Middle frontal gyrus (tissue), 1 donor: ENCODE results near the gene ATAD3B.
"Not testable (repeated sequence)": the region's sequence is repeated elsewhere in the genome, so short reads cannot be mapped to it uniquely, and the experiment has no call there.

Experiments
- DNase-seq: peaks from one replicate; pipeline ENCODE4 v3.0.0-alpha.2; 2015; ENCODE audit warnings: low spot score; ENCODE audit errors: extremely low spot score

Gene ATAD3B

DNA sequence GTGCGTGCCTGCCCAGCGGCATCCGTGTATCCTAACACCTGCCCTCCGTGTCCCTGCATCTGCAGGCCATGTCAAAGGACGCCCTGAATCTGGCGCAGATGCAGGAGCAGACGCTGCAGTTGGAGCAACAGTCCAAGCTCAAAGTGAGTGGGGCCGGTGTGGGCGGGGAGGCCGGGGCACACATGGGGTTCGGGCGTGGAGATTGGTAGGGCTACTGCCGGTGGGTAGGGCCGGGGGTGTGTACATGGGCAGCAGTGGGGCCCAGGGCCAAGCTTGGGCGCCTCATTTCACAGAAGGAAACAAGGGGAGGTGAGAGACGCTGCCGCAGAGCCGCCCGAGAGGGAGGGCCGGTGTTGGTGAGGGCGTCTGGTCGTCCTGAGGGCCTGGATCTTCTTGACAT lies 20.9 kb upstream of the ATAD3B start:
- DNase-seq, result not testable (repeated sequence)

GRCh38 chr1:1451696-1452364 lies 19.7 kb upstream of the ATAD3B start:
- no peak for DNase-seq

- DNase-seq, result not testable (repeated sequence)
Measured at GRCh38 chr1:1452365-1452739, 19.2 kb upstream of the ATAD3B start.

DNA sequence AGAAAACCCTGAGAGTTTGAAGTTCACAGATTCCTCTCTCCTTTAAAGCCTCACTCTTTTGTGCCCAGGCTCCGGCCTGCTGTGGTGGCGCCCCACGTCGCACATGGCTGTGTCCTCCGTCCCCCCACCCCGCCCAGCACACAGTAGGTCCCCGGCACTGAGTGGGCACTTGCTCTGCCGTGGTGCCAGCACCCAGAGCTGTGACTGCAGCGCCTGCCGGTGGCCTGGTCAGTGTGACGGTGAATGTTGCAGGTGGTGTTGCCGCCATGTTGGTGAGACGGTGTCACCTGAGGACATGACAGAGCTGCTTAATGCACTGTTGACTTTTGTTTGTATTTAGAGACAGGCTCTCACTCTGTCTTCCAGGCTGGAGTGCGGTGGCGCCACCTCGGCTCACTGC lies 18.7 kb upstream of the ATAD3B start:
- DNase-seq, result no peak

DNA sequence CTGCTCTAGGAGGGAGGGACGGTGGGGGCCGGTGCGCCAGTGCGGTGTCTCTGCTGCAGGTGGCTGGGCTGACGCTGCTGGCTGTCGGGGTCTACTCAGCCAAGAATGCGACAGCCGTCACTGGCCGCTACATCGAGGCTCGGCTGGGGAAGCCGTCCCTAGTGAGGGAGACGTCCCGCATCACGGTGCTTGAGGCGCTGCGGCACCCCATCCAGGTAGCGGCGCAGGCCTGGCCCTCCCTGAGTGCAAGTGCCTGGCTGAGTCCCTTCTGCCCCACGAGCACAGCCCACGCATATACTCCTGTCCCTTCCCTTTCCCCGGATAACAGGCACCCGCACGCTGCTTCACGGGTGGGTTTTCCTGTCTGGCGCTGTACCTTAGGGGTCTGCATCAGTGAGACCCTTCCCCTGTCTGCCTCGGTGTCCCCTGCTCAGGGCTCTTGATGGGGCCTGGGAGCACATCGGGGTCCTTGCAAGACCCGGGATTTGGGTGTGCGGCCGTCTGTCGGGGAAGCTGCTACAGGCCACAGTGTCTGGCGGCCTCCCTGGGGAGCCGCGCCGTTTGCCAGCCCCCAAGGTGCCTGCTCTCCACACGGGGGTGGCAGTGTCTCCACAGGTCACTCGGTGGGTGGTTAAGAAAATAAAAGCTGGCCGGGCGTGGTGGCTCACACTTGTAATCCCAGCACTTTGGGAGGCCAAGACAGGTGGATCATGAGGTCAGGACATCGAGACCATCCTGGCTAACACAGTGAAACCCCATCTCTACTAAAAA lies 17.1 kb upstream of the ATAD3B start:
- DNase-seq, result not testable (repeated sequence)

DNA sequence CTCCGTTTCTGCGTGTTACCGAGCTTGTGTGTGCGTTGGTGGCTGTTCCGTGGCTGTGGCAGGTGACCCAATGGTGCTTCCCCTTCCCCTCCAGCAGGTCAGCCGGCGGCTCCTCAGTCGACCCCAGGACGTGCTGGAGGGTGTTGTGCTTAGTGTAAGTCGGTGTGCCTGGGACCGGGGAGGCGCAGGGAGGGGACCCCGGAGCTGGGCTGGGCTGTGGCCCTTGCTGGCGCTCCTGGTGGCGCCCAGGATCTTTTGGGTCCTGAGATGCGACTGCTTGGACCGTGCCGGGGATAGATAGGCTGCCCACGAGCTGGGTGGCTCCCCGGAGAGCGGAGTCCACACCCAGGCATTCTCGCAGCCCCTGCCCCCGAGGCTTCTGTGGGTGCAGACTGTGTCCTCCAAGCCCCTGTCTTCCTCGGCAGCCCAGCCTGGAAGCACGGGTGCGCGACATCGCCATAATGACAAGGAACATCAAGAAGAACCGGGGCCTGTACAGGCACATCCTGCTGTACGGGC lies 16.1 kb upstream of the ATAD3B start:
- DNase-seq, result no peak

GRCh38 chr1:1455934-1456333 lies 15.6 kb upstream of the ATAD3B start:
- not testable (repeated sequence) for DNase-seq

DNA sequence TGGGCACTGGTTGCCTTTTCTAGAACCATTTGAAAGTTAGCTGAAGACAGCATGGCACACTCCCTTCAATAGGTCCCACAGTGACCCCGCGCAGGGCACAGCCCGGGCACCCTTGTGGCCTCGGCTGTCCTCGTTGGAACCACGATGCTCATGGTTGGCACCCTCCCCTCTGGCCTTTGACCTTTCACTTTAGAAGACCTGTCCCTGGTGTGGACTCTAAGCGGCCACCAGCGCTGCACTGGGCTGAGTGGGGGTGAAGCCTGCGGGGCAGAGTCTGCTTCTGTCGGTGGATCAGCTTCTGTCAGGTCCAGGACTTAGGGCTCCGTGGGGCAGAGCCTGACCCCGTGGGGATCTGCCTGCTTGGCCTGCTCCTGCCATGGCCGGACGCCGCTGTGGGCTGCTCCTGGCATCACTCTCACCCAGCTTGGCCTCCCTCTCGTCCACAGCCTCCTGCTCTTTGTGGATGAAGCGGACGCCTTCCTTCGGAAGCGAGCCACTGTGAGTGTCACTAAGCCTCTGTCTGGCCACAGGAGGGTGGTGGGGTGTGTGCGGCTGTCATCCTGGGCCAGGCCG lies 14.8 kb upstream of the ATAD3B start:
- not testable (repeated sequence) for DNase-seq

DNA sequence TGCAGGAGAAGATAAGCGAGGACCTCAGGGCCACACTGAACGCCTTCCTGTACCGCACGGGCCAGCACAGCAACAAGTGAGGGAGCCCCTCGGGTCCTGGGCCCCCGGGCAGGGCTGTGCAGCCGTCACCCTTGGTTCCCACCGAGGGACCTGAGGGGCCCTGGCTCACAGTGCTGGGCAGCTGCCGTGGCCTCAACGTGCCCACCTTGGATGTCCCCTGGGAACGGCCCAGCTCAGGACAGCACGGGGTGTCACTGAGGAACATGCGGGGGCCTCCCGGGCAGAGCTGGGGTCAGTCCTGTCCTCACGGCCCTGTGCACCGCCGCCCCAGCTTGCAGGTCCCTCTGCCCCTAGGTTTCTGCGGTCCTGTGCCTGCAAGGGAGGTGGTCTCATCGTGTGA lies 12.4 kb upstream of the ATAD3B start:
- not testable (repeated sequence) for DNase-seq

GRCh38 chr1:1459711-1460110 lies 11.9 kb upstream of the ATAD3B start:
- not testable (repeated sequence) for DNase-seq

DNA sequence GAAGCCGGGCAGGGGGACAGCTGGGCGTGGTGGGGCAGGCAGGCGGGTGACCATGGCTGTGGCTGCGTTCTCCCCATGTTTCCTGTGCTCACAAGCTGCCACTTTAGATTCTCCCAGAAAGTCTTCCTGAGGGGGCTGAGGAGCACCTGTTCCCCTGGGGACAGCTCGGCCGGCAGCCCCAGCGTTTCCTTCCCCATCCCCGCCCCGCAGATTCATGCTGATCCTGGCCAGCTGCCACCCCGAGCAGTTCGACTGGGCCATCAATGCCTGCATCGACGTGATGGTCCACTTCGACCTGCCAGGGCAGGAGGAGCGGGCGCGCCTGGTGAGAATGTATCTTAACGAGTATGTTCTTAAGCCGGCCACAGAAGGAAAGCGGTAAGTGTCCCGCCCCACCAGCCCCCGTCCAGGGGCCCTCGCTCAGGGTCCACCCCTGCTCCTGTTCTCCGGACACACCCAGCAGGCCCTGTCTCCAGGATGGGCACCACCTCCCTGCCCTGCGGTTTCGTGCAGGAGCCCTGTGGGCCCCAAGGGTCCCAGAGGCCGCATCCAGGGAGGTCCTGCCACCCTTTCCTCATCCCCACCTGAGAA lies 10.9 kb upstream of the ATAD3B start:
- DNase-seq, result no peak

- DNase-seq, result no peak
Measured at GRCh38 chr1:1461721-1462317, 9.7 kb upstream of the ATAD3B start.

DNA sequence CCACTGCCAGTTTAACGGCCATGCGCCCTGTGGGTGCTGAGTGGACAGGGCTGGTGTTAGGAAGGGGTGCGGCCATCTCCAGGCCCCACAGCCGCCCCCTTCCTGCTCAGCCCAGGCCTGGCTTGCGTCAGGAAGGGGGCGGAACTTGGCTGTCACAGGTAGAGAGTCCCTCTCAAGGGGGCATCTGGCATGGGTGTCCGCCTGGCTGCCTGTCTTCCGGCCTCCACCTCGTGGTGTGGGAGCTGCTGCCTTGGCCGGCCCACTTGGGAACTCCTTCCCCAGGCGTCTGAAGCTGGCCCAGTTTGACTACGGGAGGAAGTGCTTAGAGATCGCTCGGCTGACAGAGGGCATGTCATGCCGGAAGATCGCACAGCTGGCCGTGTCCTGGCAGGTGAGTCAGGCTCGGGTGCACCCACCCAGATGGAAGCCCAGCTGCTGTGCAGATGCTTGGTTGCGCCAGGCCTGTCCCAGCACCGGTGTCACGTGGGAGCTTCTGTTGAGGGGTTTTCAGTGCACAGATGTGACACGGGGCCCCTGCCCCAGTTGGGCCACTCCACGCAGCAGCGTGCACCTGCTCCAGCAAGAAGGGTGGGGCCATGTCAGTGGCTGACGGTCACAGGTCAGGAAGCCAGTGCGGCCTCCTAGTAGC lies 9.1 kb upstream of the ATAD3B start:
- no peak for DNase-seq

- DNase-seq, result no peak
Measured at GRCh38 chr1:1463312-1463711, 8.3 kb upstream of the ATAD3B start.

GRCh38 chr1:1468196-1468985 lies 3.2 kb upstream of the ATAD3B start:
- DNase-seq, result not testable (repeated sequence)

DNA sequence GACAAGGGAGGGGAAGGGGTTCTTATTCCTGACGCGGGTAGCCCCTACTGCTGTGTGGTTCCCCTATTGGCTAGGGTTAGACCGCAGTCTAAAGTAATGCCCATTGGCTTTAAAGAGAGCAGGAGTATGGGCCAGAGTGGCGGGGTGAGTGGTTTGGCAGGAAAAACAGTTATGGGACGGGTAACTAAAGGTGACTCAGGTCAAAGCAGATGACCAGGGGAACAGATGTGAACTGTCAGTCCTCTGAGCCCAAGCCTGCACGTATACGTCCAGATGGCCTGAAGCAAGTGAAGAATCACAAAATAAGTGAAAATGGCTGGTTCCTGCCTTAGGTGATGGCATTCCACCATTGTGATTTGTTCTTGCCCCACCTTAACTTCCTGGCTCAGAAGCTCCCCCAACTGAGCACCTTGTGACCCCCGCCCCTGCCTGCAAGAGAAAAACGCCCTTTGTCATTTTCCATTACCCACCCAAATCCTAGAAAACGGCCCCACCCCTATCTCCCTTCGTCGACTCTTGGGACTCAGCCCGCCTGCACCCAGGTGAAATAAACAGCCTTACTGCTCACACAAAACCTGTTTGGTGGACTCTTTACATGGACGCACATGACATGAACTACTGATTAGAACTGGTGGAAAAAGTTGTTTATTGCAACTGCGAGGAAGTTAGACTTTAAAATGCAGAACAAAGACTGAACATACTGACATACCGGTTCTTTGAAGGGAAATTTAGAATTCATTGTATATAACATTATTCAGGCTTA lies 758 bp upstream of the ATAD3B start:
- DNase-seq, result no peak

DNA sequence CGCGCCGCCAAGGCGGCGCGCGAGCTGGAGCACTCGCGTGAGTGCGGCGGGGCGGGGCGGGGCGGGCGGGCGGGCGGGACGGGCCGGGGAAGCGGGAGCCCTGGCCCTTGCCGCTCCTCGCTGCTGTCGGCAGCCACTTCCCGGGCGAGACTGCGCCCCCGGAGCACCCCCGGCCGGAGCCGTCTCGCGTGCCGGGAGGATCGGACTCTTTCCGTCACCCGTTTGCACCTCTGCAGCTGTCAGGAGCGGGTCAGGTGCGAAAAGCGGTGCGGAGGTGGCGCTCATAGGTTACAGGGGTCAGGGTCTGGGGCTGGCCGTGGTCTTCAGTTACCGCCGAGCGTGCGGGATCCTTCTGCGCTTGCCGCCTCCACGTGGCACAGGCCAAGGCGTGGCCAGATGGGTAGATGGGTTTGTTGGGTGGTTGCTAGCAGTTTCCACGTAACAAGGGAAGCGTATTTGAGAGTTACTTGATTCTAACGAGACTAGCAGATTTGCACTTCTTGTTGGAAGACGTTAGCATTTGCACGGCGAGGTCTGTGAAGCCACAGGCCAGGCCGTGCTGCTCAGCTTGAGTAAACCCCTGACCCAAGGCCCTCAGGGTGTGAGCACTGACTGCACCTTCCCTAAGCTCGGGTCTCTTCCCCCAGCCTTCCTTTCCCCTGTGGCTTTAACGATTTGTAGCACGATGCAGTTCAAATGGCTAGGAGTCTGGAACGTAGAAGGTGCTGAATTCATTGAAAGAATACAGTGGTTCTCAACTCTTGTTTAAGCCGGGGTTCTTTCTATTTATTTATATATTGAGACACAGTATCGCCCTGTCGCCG lies 700 bp downstream of the ATAD3B start:
- DNase-seq, result not testable (repeated sequence)

DNA sequence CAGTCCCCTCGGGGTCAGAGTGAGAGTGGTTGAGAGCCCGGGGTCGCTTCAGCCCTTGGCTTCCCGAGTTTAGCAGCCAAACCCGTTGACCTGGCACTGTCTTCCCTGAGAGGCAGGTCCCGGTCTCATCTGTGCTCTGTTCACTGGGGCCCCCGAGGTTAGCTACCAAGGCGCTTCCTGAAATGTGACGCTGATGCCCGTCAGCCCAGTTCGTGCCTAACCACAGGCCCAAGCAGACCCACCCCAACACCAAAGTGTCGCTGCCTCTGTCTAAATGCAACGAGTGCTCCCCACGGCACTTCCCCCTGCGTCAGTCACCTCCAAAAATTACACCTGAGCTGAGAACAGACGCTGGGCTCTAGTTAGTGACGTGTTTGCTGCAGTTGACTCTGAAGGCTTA lies 4.4 kb downstream of the ATAD3B start:
- not testable (repeated sequence) for DNase-seq

DNA sequence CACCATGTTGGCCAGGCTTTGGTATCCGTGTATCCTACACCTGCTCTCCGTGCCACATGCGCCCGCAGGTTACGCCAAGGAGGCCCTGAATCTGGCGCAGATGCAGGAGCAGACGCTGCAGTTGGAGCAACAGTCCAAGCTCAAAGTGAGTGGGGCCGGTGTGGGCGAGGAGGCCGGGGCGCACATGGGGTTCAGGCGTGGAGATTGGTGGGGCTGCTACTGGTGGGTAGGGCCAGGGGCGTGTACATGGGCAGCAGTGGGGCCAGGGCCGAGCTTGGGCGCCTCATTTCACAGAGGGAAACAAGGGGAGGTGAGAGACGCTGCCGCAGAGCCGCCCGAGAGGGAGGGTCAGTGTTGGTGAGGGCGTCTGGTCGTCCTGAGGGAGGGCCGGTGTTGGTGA lies 5.6 kb downstream of the ATAD3B start:
- DNase-seq, result no peak
